Activated CD8-positive, alpha-beta T cell treated with anti-CD3 and anti-CD28 coated beads for 36 hours (primary cell): Measurements from ENCODE around the gene COL19A1. TPM values are rescaled to one million over a fixed set of nuclear protein-coding genes. Genes with fewer than 3 reads are reported as not detected.

Experiments
- ATAC-seq: fragments of 200-7000 bp; cut with Tn5 transposase; one replicate; pipeline ENCODE4 v1.10.0; 2021; ENCODE audit warnings: mild to moderate bottlenecking, moderate library complexity
- CTCF ChIA-PET: fragments of 350-600 bp; sonication (Branson Sonifier 250); formaldehyde crosslinking; loops from one replicate; lab custom pipeline; 2021; ENCODE audit warnings: antibody characterized with exemption; lab: Charles Lee
- POLR2A ChIA-PET: fragments of 350-600 bp; sonication (Branson Sonifier 250); formaldehyde crosslinking; loops from one replicate; lab custom pipeline; 2021; ENCODE audit warnings: antibody characterized with exemption; lab: Charles Lee
- DNase-seq: peaks from one replicate; pipeline ENCODE4 v3.0.0-alpha.2; 2020
- H3K27ac Mint-ChIP-seq: one replicate; pipeline ENCODE4 v1.8.0; 2021; ENCODE audit warnings: mild to moderate bottlenecking, mixed read lengths
- H3K27me3 Mint-ChIP-seq: one replicate; pipeline ENCODE4 v1.8.0; 2021; ENCODE audit warnings: mixed read lengths
- H3K36me3 Mint-ChIP-seq: one replicate; pipeline ENCODE4 v1.8.0; 2021; ENCODE audit warnings: low read depth, mixed read lengths
- H3K4me1 Mint-ChIP-seq: one replicate; pipeline ENCODE4 v1.8.0; 2021; ENCODE audit warnings: low read depth, mixed read lengths
- H3K4me3 Mint-ChIP-seq: one replicate; pipeline ENCODE4 v1.8.0; 2021; ENCODE audit warnings: mild to moderate bottlenecking, moderate library complexity, mixed read lengths
- H3K9me3 Mint-ChIP-seq: one replicate; pipeline ENCODE4 v1.8.0; 2021; ENCODE audit warnings: mixed read lengths
- intact Hi-C: fragments of 100-400 bp; cut with micrococcal nuclease; formaldehyde crosslinking; loops from one replicate; pipeline ENCODE4 v1.10.0; 2022
- total RNA-seq, 2 experiments: library from RNA; stranded (reverse); gene quantifications; one replicate each; pipeline ENCODE4 v1.2.3, GENCODE V29; 2021
- TF ChIP-seq, protein P1 (sequence below): fragments of 200-600 bp; IDR thresholded peaks from one replicate; pipeline ENCODE4 v1.8.0; 2022; ENCODE audit warnings: antibody characterized with exemption, mild to moderate bottlenecking

Gene COL19A1
- total RNA-seq, 2 experiments from 2014 or later = 0.14 TPM; not detected in 1

GRCh38 chr6:70180183-70180900 is 314.0 kb downstream of the COL19A1 start:
- intact Hi-C loops = no loop called here
- H3K27me3 Mint-ChIP-seq = no peaks in the 10 kb centered on the region
- H3K27ac Mint-ChIP-seq = no peak overlapping the region
- H3K4me1 Mint-ChIP-seq = no peaks in the 10 kb centered on the region
- no peak overlapping the region for H3K4me3 Mint-ChIP-seq
- CTCF ChIA-PET = interaction anchor here (1.7 kb wide), 1 partner anchor 23 kb away, joined by 3 read pairs; no protein-coding TSS in a partner anchor
- no peak for ATAC-seq
- DNase-seq = no peak
- TF ChIP-seq, protein P1, sequence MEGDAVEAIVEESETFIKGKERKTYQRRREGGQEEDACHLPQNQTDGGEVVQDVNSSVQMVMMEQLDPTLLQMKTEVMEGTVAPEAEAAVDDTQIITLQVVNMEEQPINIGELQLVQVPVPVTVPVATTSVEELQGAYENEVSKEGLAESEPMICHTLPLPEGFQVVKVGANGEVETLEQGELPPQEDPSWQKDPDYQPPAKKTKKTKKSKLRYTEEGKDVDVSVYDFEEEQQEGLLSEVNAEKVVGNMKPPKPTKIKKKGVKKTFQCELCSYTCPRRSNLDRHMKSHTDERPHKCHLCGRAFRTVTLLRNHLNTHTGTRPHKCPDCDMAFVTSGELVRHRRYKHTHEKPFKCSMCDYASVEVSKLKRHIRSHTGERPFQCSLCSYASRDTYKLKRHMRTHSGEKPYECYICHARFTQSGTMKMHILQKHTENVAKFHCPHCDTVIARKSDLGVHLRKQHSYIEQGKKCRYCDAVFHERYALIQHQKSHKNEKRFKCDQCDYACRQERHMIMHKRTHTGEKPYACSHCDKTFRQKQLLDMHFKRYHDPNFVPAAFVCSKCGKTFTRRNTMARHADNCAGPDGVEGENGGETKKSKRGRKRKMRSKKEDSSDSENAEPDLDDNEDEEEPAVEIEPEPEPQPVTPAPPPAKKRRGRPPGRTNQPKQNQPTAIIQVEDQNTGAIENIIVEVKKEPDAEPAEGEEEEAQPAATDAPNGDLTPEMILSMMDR = no peak
- no peaks in the 10 kb centered on the region for H3K9me3 Mint-ChIP-seq
- no peaks in the 10 kb centered on the region for H3K36me3 Mint-ChIP-seq
- POLR2A ChIA-PET = no interaction called here

GRCh38 chr6:70180901-70181599 is 314.7 kb downstream of the COL19A1 start:
- Mint-ChIP-seq H3K4me3 (no peak overlapping the region), H3K36me3 (no peaks in the 10 kb centered on the region), H3K4me1 (no peaks in the 10 kb centered on the region), H3K27ac (no peak overlapping the region), H3K9me3 (no peaks in the 10 kb centered on the region), H3K27me3 (no peaks in the 10 kb centered on the region)
- CTCF ChIA-PET = interaction anchor here (1.7 kb wide), 1 partner anchor 22 kb away, joined by 3 read pairs; no protein-coding TSS in a partner anchor
- peak; percentile 39 for ATAC-seq
- no peak for DNase-seq
- intact Hi-C loops = no loop called here
- TF ChIP-seq, protein P1 = no peak
- POLR2A ChIA-PET = no interaction called here

GRCh38 chr6:70183538-70183937 is 317.2 kb downstream of the COL19A1 start:
- ATAC-seq (no peak), DNase-seq (no peak)
- Mint-ChIP-seq H3K4me3 (no peak overlapping the region), H3K27ac (no peak overlapping the region), H3K9me3 (no peaks in the 10 kb centered on the region), H3K4me1 (no peaks in the 10 kb centered on the region), H3K36me3 (no peaks in the 10 kb centered on the region), H3K27me3 (no peaks in the 10 kb centered on the region)
- POLR2A ChIA-PET = no interaction called here
- CTCF ChIA-PET = no interaction called here
- intact Hi-C loops = no loop called here
- TF ChIP-seq, protein P1 = no peak

- intact Hi-C loops = no loop called here
- H3K27ac Mint-ChIP-seq = no peak overlapping the region
- ChIA-PET CTCF (no interaction called here), POLR2A (no interaction called here)
- no peaks in the 10 kb centered on the region for H3K27me3 Mint-ChIP-seq
- no peaks in the 10 kb centered on the region for H3K36me3 Mint-ChIP-seq
- DNase-seq (no peak), ATAC-seq (no peak)
- TF ChIP-seq, protein P1 = no peak
- no peaks in the 10 kb centered on the region for H3K9me3 Mint-ChIP-seq
- H3K4me3 Mint-ChIP-seq = no peak overlapping the region
- no peaks in the 10 kb centered on the region for H3K4me1 Mint-ChIP-seq
Measured at GRCh38 chr6:70184723-70185122, 318.4 kb downstream of the COL19A1 start.

DNA sequence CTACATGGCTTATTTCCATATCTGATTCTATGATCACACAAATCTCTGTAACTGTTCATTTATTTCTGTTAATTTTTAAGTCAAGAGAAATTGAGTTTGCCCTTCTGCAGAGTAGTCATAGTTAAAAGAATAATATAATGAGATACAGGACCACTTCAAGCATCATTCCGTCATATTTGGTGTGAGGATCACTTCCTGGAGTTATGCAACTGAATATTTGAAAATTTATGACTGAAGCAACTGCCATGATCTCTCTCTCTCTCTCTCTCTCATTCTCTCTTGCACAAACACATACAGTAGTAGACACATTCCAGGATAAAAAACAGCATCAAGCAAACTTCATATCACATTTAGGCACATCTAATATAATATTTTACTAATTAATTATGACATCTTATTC is 320.1 kb downstream of the COL19A1 start:
- no peaks in the 10 kb centered on the region for H3K27me3 Mint-ChIP-seq
- H3K4me3 Mint-ChIP-seq = no peak overlapping the region
- DNase-seq (no peak), ATAC-seq (no peak)
- H3K9me3 Mint-ChIP-seq = no peaks in the 10 kb centered on the region
- POLR2A ChIA-PET = no interaction called here
- no peak overlapping the region for H3K27ac Mint-ChIP-seq
- CTCF ChIA-PET = no interaction called here
- no peaks in the 10 kb centered on the region for H3K4me1 Mint-ChIP-seq
- H3K36me3 Mint-ChIP-seq = no peaks in the 10 kb centered on the region
- intact Hi-C loops = no loop called here
- TF ChIP-seq, protein P1 = no peak
